22Rv1 (cell line): ENCODE data around the gene GYS2.

Experiments used
- CTCF ChIP-seq: fragments of 450-650 bp; IDR thresholded peaks from 2 replicates; pipeline ENCODE4 v1.5.1; 2017; ENCODE audit warnings: mild to moderate bottlenecking
- ZFX ChIP-seq: fragments of 450-650 bp; IDR thresholded peaks from 2 replicates; pipeline ENCODE4 v1.6.1; 2017; ENCODE audit warnings: antibody characterized with exemption, borderline replicate concordance

DNA sequence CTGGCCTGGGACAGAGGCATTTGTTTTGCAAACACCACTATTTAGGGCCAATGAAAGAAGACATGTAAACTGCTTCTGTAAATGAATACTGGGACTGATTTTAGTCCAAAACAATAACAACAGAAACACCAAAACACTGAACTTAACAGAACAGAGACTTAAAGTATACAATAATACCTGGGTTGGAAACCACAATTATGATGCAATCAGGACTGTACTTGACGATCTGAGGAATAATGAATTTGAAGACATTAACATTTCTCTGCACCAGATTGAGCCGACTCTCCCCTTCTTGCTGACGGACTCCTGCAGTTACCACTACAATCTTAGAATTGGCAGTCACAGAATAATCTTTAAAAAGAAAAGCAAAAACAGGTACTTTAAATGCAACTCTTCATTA, 39.1 kb upstream of the GYS2 start:
- no peak for TF ChIP-seq CTCF
- no peak for TF ChIP-seq ZFX
